Measurements from ENCODE around the gene LAX1.

Gene LAX1

GRCh38 chr1:203813581-203814341, 48.8 kb downstream of the LAX1 start:
- DNase-seq (ENCODE audit: low read depth): no peak

- DNase-seq (ENCODE audit: low read depth): no peak
Measured at GRCh38 chr1:203818399-203818798, 53.4 kb downstream of the LAX1 start.

GRCh38 chr1:203823306-203823705, 58.3 kb downstream of the LAX1 start:
- no peak for DNase-seq (ENCODE audit: low read depth)
